Upper lobe of right lung (tissue), 1 donor: ENCODE results near the gene SPATS2. TPM values are rescaled to one million over a fixed set of nuclear protein-coding genes. Genes with fewer than 3 reads are reported as not detected.

Experiments used
- ATAC-seq: fragments of 200-7000 bp; cut with Tn5 transposase; one replicate; pipeline ENCODE4 v1.9.1; 2020; ENCODE audit warnings: mild to moderate bottlenecking, moderate library complexity
- DNase-seq: peaks from one replicate; pipeline ENCODE4 v3.0.0-alpha.2; 2020
- H3K27ac ChIP-seq: fragments of 200-600 bp; one replicate; pipeline ENCODE4 v1.8.0; 2022
- H3K27me3 ChIP-seq: fragments of 200-600 bp; one replicate; pipeline ENCODE4 v1.8.0; 2022; ENCODE audit warnings: mild to moderate bottlenecking
- H3K36me3 ChIP-seq: fragments of 200-600 bp; one replicate; pipeline ENCODE4 v1.8.0; 2022
- H3K4me1 ChIP-seq: fragments of 200-600 bp; one replicate; pipeline ENCODE4 v1.8.0; 2022
- H3K4me3 ChIP-seq: fragments of 200-600 bp; one replicate; pipeline ENCODE4 v1.8.0; 2022; ENCODE audit warnings: mild to moderate bottlenecking
- H3K9me3 ChIP-seq: fragments of 200-600 bp; one replicate; pipeline ENCODE4 v1.8.0; 2022
- intact Hi-C: fragments of 100-400 bp; cut with DNase I; formaldehyde crosslinking; loops from one replicate; pipeline ENCODE4 v1.11.0; 2022
- total RNA-seq: library from RNA; stranded (reverse); fragmentation: NEBNext Ultra II Directional; extraction: Animal tissue kit (Norgen Biotek cat#: 25700); gene quantifications from one replicate; pipeline ENCODE4 v1.2.1, GENCODE V29; 2021
- TF ChIP-seq, protein P1 (sequence below): fragments of 200-600 bp; IDR thresholded peaks from one replicate; pipeline ENCODE4 v1.8.0; 2022; ENCODE audit warnings: antibody characterized with exemption
- donor health status: DM: no; HTN: yes; CAD: no; lungs with severe emphysema.

Gene SPATS2
- total RNA-seq, 1 donor from 2014 or later, result 12.6 TPM

DNA sequence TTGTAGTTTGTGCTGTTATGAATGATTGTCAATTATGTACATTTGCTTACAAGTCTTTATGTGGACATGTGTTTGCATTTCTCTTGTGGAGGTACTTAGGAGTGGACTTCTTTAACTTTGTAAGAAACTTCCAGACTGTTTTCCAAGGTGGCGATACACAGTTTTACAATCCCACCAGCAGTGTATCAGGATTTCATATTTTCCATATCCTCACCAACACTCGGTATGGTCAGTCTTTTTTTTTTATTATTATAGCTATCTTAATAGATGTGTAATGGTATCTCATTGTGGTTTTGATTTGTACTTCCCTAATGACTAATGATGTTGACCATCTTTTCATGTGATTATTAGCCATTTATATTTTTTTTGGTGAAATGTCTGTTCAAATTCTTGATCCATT, 97.9 kb downstream of the SPATS2 start:
- Histone ChIP-seq H3K36me3 (no peaks in the 10 kb centered on the region), H3K27ac (no peak overlapping the region), H3K9me3 (no peaks in the 10 kb centered on the region), H3K4me3 (no peak overlapping the region), H3K27me3 (no peaks in the 10 kb centered on the region), H3K4me1 (no peaks in the 10 kb centered on the region)
- ATAC-seq (no peak), DNase-seq (no peak)
- TF ChIP-seq, protein P1, sequence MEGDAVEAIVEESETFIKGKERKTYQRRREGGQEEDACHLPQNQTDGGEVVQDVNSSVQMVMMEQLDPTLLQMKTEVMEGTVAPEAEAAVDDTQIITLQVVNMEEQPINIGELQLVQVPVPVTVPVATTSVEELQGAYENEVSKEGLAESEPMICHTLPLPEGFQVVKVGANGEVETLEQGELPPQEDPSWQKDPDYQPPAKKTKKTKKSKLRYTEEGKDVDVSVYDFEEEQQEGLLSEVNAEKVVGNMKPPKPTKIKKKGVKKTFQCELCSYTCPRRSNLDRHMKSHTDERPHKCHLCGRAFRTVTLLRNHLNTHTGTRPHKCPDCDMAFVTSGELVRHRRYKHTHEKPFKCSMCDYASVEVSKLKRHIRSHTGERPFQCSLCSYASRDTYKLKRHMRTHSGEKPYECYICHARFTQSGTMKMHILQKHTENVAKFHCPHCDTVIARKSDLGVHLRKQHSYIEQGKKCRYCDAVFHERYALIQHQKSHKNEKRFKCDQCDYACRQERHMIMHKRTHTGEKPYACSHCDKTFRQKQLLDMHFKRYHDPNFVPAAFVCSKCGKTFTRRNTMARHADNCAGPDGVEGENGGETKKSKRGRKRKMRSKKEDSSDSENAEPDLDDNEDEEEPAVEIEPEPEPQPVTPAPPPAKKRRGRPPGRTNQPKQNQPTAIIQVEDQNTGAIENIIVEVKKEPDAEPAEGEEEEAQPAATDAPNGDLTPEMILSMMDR, result no peak
- intact Hi-C loops, result no loop called here

DNA sequence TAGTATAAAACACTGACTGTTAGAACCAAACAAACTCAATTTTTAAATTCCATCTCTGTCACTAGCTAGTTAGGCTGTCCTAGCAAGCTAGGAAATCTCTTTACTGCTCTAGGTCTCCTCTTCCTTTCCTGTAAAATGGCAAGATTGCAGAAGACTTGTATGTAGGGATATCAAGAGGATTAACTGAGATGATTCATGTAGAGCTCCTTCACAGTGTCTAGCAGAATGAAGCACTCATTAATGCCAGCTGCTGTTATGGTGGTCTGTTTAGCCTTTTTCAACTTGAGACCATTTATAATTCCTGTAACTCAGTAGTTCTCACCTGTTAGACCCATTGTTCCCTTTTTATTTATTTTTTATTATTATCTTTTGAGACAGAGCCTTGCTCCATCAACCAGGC, 103.7 kb downstream of the SPATS2 start:
- ATAC-seq (no peak), DNase-seq (no peak)
- H3K9me3 ChIP-seq, result no peaks in the 10 kb centered on the region
- no peak overlapping the region for H3K4me3 ChIP-seq
- H3K27ac ChIP-seq, result no peak overlapping the region
- TF ChIP-seq, protein P1, result no peak
- no peaks in the 10 kb centered on the region for H3K36me3 ChIP-seq
- H3K27me3 ChIP-seq, result no peaks in the 10 kb centered on the region
- intact Hi-C loops, result no loop called here
- no peaks in the 10 kb centered on the region for H3K4me1 ChIP-seq

DNA sequence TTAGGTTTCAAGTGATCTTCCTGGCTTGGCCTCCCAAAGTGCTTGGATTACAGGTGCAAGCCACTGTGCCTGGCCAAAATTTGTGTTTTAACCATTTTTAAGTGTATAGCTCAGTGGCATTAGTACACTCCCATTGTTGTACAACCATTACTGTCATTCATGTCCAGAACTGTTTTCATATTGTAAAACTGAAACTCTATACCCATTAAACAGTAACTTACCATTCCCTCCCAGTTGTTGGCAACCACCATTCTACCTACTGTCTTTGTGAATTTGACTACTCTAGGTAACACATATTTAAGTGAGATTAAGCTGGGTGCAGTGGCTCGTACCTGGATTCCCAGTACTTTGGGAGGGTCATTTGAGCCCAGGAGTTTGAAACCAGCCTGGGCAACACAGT, 104.3 kb downstream of the SPATS2 start:
- TF ChIP-seq, protein P1, result no peak
- Histone ChIP-seq H3K36me3 (no peaks in the 10 kb centered on the region), H3K27ac (no peak overlapping the region), H3K27me3 (no peaks in the 10 kb centered on the region), H3K9me3 (no peaks in the 10 kb centered on the region), H3K4me3 (no peak overlapping the region), H3K4me1 (no peaks in the 10 kb centered on the region)
- DNase-seq (no peak), ATAC-seq (no peak)
- intact Hi-C loops, result no loop called here

DNA sequence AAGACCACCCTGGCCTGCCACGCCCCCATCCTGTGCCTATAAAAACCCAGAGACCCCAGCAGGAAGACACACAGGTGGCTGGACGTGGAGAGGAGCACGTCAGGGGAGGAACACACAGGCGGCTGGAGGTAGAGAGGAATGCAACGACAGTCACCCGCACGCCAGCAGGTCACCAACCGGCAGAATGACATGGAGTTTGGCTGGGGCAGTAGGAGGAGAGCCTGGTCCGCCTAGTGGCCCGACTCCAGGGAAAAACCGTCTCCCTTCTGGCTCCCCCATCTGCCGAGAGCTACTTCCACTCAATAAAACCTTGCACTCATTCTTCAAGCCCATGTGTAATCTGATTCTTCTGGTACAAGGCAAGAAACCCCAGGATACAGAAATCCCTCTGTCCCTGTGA, 108.8 kb downstream of the SPATS2 start:
- Histone ChIP-seq H3K27me3 (no peaks in the 10 kb centered on the region), H3K4me3 (no peak overlapping the region), H3K4me1 (no peaks in the 10 kb centered on the region), H3K36me3 (no peaks in the 10 kb centered on the region), H3K9me3 (no peaks in the 10 kb centered on the region), H3K27ac (no peak overlapping the region)
- DNase-seq (no peak), ATAC-seq (no peak)
- TF ChIP-seq, protein P1, result no peak
- intact Hi-C loops, result no loop called here

DNA sequence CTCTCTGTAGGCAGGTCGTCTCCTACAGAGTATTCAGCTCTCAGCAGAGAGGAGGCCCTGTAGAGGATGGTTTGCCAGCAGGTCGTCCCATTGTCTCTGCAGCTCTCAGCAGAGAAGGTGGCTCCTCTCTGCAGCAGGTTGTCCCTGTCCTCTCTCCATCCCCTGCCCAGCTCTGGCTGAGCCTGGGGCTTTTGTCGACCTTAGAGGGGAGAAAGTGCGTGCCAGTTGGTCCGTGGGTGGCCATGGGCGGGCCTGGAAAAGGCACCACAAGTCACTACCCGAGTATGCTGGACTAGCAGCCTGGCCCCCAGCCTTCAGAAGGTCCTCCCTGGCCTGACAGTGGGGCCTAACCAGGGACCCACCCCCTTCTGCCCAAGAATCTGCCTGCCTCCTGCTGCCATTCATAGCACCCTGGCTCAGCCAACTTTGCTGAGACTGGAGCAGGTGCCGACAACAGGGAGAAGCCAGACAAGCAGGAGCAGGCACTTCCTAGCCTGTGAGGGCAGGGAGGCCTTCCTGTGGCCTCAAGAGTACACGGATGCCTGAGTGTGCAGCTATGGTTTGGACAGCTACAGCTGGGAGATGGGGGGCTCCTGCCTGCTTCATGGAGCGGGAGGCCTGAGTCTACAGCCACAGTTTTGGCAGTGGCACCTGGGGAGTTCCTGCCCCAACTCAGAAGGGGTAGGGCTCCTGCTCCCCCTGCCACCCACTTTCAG, 111.8 kb downstream of the SPATS2 start:
- Histone ChIP-seq H3K4me1 (no peaks in the 10 kb centered on the region), H3K27ac (no peak overlapping the region), H3K36me3 (no peaks in the 10 kb centered on the region), H3K9me3 (no peaks in the 10 kb centered on the region), H3K27me3 (no peaks in the 10 kb centered on the region), H3K4me3 (no peak overlapping the region)
- TF ChIP-seq, protein P1, result no peak
- ATAC-seq (peak; percentile 42), DNase-seq (no peak)
- intact Hi-C loops, result no loop called here
